Islet of Langerhans (tissue), 1 donor: ENCODE data around the gene ZCWPW1.
"Not testable (repeated sequence)": the region's sequence is repeated elsewhere in the genome, so short reads cannot be mapped to it uniquely, and the experiment has no call there.

Experiments
- FAIRE-seq: peaks from one replicate; lab custom pipeline; 2011; peaks lifted over from hg19 to GRCh38; lab: Jason Lieb, UNC

ZCWPW1 gene

GRCh38 chr7:100372256-100372655, 56.2 kb downstream of the ZCWPW1 start:
- no peak for FAIRE-seq

- no peak for FAIRE-seq
Measured at GRCh38 chr7:100371561-100372171, 56.8 kb downstream of the ZCWPW1 start.

DNA sequence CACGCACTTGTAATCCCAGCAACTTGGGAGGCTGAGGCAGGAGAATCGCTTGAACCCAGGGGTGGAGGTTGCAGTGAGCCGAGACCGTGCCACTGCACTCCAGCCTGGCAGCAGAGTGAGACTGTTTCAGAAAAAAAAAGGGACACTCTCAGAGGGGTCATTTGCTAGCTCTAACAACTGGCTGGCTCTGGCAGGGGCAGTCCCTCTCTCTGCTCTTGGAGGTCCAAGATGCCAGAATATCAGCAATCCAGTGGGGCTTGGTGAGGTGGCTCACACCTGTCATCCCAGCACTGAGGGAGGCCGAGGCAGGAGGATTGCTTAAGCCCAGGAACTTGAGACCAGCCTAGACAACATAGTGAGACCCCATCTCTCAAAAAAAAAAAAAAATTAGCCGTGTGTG, 57.8 kb downstream of the ZCWPW1 start:
- no peak for FAIRE-seq

DNA sequence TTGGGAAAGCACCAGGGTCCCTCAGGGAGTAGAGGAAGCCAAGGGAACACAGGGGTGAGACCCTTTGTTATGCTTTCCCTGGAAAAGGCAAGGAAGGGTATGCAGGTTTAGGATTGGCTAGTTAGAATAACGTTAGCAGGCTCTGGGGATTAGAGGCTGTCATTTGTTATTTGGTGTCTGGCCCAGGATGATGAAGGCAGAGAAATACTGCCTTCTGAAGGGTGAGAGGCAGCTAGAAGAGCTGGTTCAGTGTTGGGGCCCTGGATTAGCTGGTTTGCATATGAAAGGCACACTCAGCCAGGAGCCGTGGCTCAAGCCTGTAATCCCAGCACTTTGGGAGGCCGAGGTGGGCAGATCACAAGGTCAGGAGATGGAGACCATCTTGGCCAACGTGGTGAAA, 58.2 kb downstream of the ZCWPW1 start:
- FAIRE-seq = no peak

- FAIRE-seq = no peak
Measured at GRCh38 chr7:100369105-100369504, 59.4 kb downstream of the ZCWPW1 start.

DNA sequence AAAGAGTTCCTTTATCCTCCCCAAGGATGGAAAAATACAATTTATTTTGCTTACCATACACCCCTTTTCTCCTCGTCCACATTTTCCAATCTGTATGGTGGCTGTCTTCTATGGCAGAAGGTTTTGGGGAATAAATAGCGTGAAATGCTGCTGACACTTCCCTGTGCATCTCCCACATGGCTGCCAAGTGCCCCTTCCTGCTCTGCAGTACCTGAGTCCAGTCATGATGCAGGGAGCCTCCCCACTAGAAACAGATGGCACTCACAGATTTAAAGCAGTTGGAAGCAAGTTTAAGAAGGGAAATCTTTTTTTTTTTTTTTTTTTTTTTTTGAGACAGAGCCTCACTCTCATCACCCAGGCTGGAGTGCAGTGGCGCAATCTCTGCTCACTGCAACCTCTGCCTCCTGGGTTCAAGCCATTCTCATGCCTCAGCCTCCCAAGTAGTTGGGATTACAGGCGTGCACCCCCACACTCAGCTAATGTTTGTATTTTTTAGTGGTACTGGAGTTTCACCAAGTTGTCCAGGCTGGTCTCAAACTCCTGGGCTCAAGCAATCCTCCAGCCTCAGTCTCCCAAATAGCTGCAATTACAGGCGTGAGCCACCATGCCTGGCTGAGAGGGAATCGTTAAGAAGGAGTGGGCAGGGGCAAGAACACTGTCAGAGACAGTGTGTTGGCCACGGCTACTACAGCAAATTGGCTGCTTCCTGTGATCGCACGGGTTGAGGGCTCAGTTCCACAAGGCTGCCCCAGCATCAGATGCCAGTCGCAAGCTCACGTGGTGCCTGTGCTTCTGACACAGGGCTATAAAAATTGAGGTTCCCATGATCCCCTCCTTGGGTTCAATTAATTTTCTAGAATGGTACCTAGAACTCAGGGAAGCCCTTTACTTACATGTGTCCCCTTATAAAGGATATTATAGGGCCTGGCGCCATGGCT, 60.6 kb downstream of the ZCWPW1 start:
- FAIRE-seq = no peak

DNA sequence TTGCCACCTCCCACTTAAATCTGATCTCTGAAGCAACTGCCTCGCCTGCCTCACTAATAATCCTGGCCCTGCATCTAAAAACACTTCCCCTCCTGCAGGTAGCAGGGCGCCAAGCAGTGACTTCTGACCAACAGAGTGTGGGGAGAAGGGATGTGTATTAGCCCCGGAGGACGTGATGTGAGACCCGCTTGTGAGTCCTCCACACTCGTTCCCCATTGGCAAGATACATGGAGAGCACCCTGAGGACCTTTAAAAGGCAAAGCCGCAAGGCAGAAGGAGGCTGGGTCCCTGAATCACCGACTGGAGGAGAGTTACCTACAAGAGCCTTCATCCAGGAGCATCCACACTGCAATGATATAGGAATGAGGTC, 61.3 kb downstream of the ZCWPW1 start:
- no peak for FAIRE-seq

- no peak for FAIRE-seq
Measured at GRCh38 chr7:100366411-100367250, 61.9 kb downstream of the ZCWPW1 start.

DNA sequence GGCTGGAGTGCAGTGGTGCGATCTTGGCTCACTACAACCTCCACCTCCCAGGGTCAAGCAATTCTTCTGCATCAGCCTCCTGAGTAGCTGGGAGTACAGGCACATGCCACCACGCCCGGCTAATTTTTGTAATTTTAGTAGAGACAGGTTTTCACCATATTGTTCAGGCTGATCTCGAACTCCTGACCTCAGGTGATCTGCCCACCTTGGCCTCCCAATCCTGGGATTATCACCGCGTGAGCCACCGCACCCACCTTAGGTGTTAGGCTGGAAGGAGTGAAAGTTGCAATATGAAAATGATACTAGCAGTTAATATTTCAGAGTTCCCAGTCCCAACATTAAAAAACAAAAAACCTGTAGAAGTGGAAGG, 62.5 kb downstream of the ZCWPW1 start:
- not testable (repeated sequence) for FAIRE-seq

- FAIRE-seq = no peak
Measured at GRCh38 chr7:100364480-100364879, 64.0 kb downstream of the ZCWPW1 start.

DNA sequence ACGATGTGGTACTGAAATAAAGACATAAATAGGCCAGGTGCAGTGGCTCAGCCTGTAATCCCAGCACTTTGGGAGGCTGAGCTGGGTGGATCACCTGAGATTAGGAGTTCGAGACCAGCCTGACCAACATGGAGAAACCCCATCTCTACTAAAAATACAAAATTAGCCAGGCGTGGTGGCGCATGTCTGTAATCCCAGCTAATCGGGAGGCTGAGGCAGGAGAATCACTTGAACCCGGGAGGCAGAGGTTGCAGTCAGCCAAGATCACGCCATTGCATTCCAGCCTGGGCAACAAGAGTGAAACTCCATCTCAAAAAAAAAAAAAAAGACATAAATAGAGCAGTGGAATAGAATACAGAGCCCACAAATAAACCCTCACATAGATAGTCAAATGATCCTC, 64.7 kb downstream of the ZCWPW1 start:
- FAIRE-seq = not testable (repeated sequence)

GRCh38 chr7:100363098-100363497, 65.4 kb downstream of the ZCWPW1 start:
- no peak for FAIRE-seq

GRCh38 chr7:100360135-100360854, 68.2 kb downstream of the ZCWPW1 start:
- FAIRE-seq = no peak

GRCh38 chr7:100358857-100359212, 69.7 kb downstream of the ZCWPW1 start:
- FAIRE-seq = no peak

GRCh38 chr7:100358027-100358856, 70.3 kb downstream of the ZCWPW1 start, which contains the start of gene PILRB:
PILRB (plus strand) TSS chr7:100358117; CDS start chr7:100358303, 186 bp downstream.
- no peak for FAIRE-seq

DNA sequence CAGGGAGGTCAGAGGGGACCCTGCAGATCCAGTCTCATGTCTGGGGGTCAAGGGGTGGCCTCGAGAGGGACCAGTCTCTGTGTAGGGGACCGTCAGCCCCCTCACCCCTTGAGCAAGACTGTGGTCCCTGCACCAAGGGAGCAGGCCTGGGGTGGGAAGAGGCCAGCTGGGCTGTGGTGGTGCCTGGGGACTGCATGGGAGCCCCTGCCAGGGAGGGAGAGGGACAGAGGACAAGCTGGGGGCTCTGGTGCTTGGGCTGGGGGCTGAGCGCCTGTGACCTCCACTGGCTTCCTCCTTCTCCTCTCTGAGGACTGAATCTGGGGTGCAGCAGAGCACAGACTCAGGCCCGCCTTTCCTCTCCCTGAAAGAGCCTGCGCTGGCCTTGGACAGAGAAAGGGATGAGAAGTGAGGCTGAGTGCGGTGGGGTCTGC, 71.4 kb downstream of the ZCWPW1 start:
- no peak for FAIRE-seq

DNA sequence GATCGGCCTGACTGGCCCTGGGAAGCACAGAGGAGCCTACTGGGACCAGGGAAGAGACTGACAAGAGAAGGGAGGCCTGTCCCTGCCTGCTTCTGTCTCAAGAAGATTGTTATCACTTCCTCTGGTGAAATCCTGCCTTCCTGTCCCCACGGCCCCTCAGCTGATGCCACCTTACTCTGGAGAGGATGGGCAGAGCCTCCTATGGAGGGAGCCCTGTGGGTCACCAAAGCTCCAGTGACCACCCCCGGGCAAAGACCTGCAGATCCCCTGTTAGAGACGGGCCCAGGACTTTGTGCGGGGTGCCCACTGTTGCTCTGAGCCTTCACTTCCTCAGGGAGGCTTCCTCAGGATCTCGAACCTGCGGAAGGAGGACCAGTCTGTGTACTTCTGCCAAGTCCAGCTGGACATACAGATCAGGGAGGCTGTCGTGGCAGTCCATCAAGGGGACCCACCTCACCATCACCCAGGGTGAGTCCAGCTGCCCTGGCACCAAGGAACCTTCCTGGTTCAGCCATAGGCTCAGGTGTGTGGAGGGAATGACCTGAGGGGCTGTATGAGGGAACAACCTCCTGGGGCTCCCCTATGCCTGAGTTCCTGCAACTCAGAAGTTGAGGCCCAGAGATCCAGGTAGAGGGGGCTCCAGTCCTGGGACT, 72.0 kb downstream of the ZCWPW1 start:
- FAIRE-seq = no peak

GRCh38 chr7:100353685-100354330, 74.7 kb downstream of the ZCWPW1 start:
- no peak for FAIRE-seq

GRCh38 chr7:100352984-100353684, 75.4 kb downstream of the ZCWPW1 start:
- no peak for FAIRE-seq
